OCI-LY7 (cell line): ENCODE measurements around the gene SMIM44. TPM values are rescaled to one million over a fixed set of nuclear protein-coding genes. Genes with fewer than 3 reads are reported as not detected.

Experiments used
- BruUV-seq: library from RNA; stranded (reverse); fragments of 400-500 nt; replicated peaks from 2 replicates; lab custom pipeline; 2021; lab: Mats Ljungman, UMichigan
- CTCF ChIA-PET: fragments of 300-600 bp; sonication (Branson Sonifier 250); formaldehyde crosslinking; loops from one replicate; lab custom pipeline; 2022; ENCODE audit warnings: antibody characterized with exemption; ENCODE audit not compliant: unreplicated experiment; lab: Charles Lee
- POLR2A ChIA-PET: fragments of 300-600 bp; sonication (Branson Sonifier 250); formaldehyde crosslinking; loops from one replicate; lab custom pipeline; 2022; ENCODE audit warnings: antibody characterized with exemption; lab: Charles Lee
- DNase-seq: peaks from one replicate; pipeline ENCODE4 v3.0.0-alpha.2; 2015; ENCODE audit warnings: low spot score
- H2AFZ ChIP-seq: fragments of 200-600 bp; sonication (generic), shearing (Covaris generic); 2 replicates; pipeline ENCODE4 v1.6.1; 2014; ENCODE audit warnings: mild to moderate bottlenecking, antibody characterized with exemption, low read length, moderate library complexity
- H3K27ac ChIP-seq: fragments of 200-600 bp; sonication (generic); 2 replicates; pipeline ENCODE4 v1.5.1; 2014; ENCODE audit warnings: mixed run types, low read depth, mild to moderate bottlenecking, moderate library complexity, low read length, inconsistent platforms; ENCODE audit not compliant: poor library complexity, severe bottlenecking
- H3K36me3 ChIP-seq: fragments of 200-600 bp; sonication (generic); 2 replicates; pipeline ENCODE4 v1.6.1; 2014; ENCODE audit warnings: mild to moderate bottlenecking, antibody characterized with exemption, low read length, moderate library complexity, mixed read lengths; ENCODE audit not compliant: insufficient read depth
- H3K4me1 ChIP-seq: fragments of 200-600 bp; sonication (generic); 2 replicates; pipeline ENCODE4 v1.5.1; 2014; ENCODE audit warnings: mild to moderate bottlenecking, low read length; ENCODE audit not compliant: insufficient read depth, poor library complexity, severe bottlenecking
- H3K4me2 ChIP-seq: fragments of 200-600 bp; sonication (generic); 2 replicates; pipeline ENCODE4 v1.6.1; 2014; ENCODE audit warnings: mild to moderate bottlenecking, low read length
- H3K4me3 ChIP-seq: fragments of 200-600 bp; sonication (generic); 2 replicates; pipeline ENCODE4 v1.5.1; 2014; ENCODE audit warnings: mild to moderate bottlenecking, low read depth, low read length; ENCODE audit not compliant: poor library complexity, severe bottlenecking
- H3K79me2 ChIP-seq: fragments of 200-600 bp; sonication (generic); 2 replicates; pipeline ENCODE4 v1.6.1; 2016; ENCODE audit warnings: low read depth, mild to moderate bottlenecking, low read length, moderate library complexity, mixed read lengths; ENCODE audit not compliant: insufficient read depth
- H3K9me2 ChIP-seq: fragments of 200-600 bp; sonication (generic); 2 replicates; pipeline ENCODE4 v1.6.1; 2016; ENCODE audit warnings: mild to moderate bottlenecking, low read length, mixed read lengths; ENCODE audit not compliant: insufficient read depth
- H3K9me3 ChIP-seq: fragments of 200-600 bp; sonication (generic); 2 replicates; pipeline ENCODE4 v1.6.1; 2014; ENCODE audit warnings: mild to moderate bottlenecking, mixed run types, low read length, mixed read lengths
- H4K20me1 ChIP-seq: fragments of 200-600 bp; sonication (generic); 2 replicates; pipeline ENCODE4 v1.6.1; 2014; ENCODE audit warnings: mild to moderate bottlenecking, antibody characterized with exemption, low read length, moderate library complexity, mixed read lengths; ENCODE audit not compliant: insufficient read depth
- CTCF ChIP-seq: fragments of 200-600 bp; sonication (generic); conservative IDR thresholded peaks from 2 replicates; pipeline ENCODE4 v1.5.1; 2014; ENCODE audit warnings: mild to moderate bottlenecking, antibody characterized with exemption, low read length, moderate library complexity, mixed read lengths
- EZH2phosphoT487 ChIP-seq: fragments of 200-600 bp; sonication (generic); IDR thresholded peaks from 2 replicates; pipeline ENCODE4 v1.6.1; 2018; ENCODE audit warnings: low read depth, borderline replicate concordance, mild to moderate bottlenecking, mixed run types, antibody characterized with exemption, low read length, moderate library complexity, mixed read lengths
- intact Hi-C: fragments of 100-400 bp; cut with micrococcal nuclease; formaldehyde crosslinking; loops from one replicate; pipeline ENCODE4 v1.10.0; 2022; ENCODE audit not compliant: unreplicated experiment
- total RNA-seq, 2 experiments: library from RNA; depleted of rRNA in 1 of 2; stranded (reverse); fragments of >200 nt in 1 of 2; shearing (Covaris generic) in 1 of 2; gene quantifications; 2 replicates each; pipeline ENCODE4 v1.2.3, GENCODE V29; 2014 to 2022

The SMIM44 gene
- total RNA-seq, 2 experiments from 2014 or later: not detected

GRCh38 chr19:3515891-3516422 lies 32.7 kb upstream of the SMIM44 start:
- no peaks in the 10 kb centered on the region for H3K9me2 ChIP-seq
- H3K9me3 ChIP-seq: no peaks in the 10 kb centered on the region
- ChIA-PET CTCF (interaction anchor here (0.9 kb wide), 1 partner anchor 36 kb away, joined by 3 read pairs; no protein-coding TSS in a partner anchor), POLR2A (no interaction called here)
- H3K4me1 ChIP-seq: peaks cover 16% of the 10 kb centered on the region
- TF ChIP-seq EZH2phosphoT487 (no peak), CTCF (no peak)
- H3K4me3 ChIP-seq: no peak overlapping the region
- BruUV-seq: no TSS peak
- DNase-seq: no peak
- no peak overlapping the region for H2AFZ ChIP-seq
- peaks cover 28% of the 10 kb centered on the region; the same call in 1 of the 2 replicates for H3K36me3 ChIP-seq
- peak overlapping the region; percentile 28; the same call in 1 of the 2 replicates for H3K4me2 ChIP-seq
- no peaks in the 10 kb centered on the region; the same call in 1 of the 2 replicates for H4K20me1 ChIP-seq
- peak overlapping the region; percentile 43 for H3K27ac ChIP-seq
- peaks cover 4% of the 10 kb centered on the region; the same call in 1 of the 2 replicates for H3K79me2 ChIP-seq
- intact Hi-C loops: no loop called here

GRCh38 chr19:3514930-3515329 lies 31.7 kb upstream of the SMIM44 start:
- H3K36me3 ChIP-seq: peaks cover 28% of the 10 kb centered on the region; the same call in 1 of the 2 replicates
- peaks cover 4% of the 10 kb centered on the region; the same call in 1 of the 2 replicates for H3K79me2 ChIP-seq
- H3K9me3 ChIP-seq: no peaks in the 10 kb centered on the region
- H3K9me2 ChIP-seq: no peaks in the 10 kb centered on the region
- H2AFZ ChIP-seq: no peak overlapping the region
- ChIA-PET POLR2A (no interaction called here), CTCF (no interaction called here)
- H3K4me3 ChIP-seq: no peak overlapping the region
- intact Hi-C loops: no loop called here
- BruUV-seq: no TSS peak
- no peak for TF ChIP-seq CTCF
- no peak for TF ChIP-seq EZH2phosphoT487
- H3K27ac ChIP-seq: no peak overlapping the region
- H3K4me1 ChIP-seq: peaks cover 16% of the 10 kb centered on the region
- H4K20me1 ChIP-seq: no peaks in the 10 kb centered on the region; the same call in 1 of the 2 replicates
- H3K4me2 ChIP-seq: no peak overlapping the region
- DNase-seq: no peak
